ENCODE measurements around the gene F2. TPM values are rescaled to one million over a fixed set of nuclear protein-coding genes. Genes with fewer than 3 reads are reported as not detected.

Gene F2
- total RNA-seq, 1 experiment from 2014 or later = 0.47 TPM

- TF ChIP-seq SP1 (IDR thresholded peaks at IDR 0.05; ENCODE audit: low read depth) (no peak), EZH2phosphoT487 (IDR thresholded peaks at IDR 0.05; ENCODE audit: borderline replicate concordance) (no peak), RAD21 (IDR thresholded peaks at IDR 0.05; ENCODE audit: low read depth) (no peak), POLR2AphosphoS5 (IDR thresholded peaks at IDR 0.05; ENCODE audit: low read depth, low read length) (no peak), YY1 (IDR thresholded peaks at IDR 0.05; ENCODE audit: extremely low read depth, insufficient replicate concordance, low read depth, low read length) (no peak)
These were observed 27.0 kb downstream of the F2 start (continued) for GRCh38 chr11:46745995-46746394.

- Histone ChIP-seq H3K4me2 (ENCODE audit: low read length) (no peak overlapping the region), H3K9me2 (ENCODE audit: insufficient read depth) (no peaks in the 10 kb centered on the region), H4K20me1 (ENCODE audit: insufficient read depth) (no peaks in the 10 kb centered on the region), H3K9me3 (ENCODE audit: control insufficient read depth in 1 of 2, insufficient read depth in 1 of 2, low read depth in 1 of 2, low read length in 2 of 2) (no peaks in the 10 kb centered on the region), H2AFZ (ENCODE audit: low read depth, low read length, poor library complexity, severe bottlenecking) (no peak overlapping the region), H3K27me3 (ENCODE audit: insufficient read depth, low read length) (no peaks in the 10 kb centered on the region), H3K9ac (ENCODE audit: low read length) (no peak overlapping the region), H3K4me3 (replicated peaks in 1 of 2; ENCODE audit: low read depth in 1 of 2, low read length in 2 of 2) (no peak overlapping the region), H3K79me2 (ENCODE audit: insufficient read depth, low read length) (no peaks in the 10 kb centered on the region), H3K27ac (ENCODE audit: low read depth, low read length) (no peak overlapping the region), H3K4me1 (ENCODE audit: control insufficient read depth in 1 of 2, insufficient read depth in 2 of 2, low read length in 2 of 2) (no peaks in the 10 kb centered on the region), H3K36me3 (ENCODE audit: control insufficient read depth in 1 of 2, insufficient read depth in 2 of 2, low read length in 2 of 2) (peaks cover 68 to 80% of the 10 kb centered on the region in 2 experiments)
- DNase-seq (ENCODE audit: low read depth, low spot score) (no peak), ATAC-seq (no peak)
- ChIA-PET POLR2A (no interaction called here), CTCF (no interaction called here), RAD21 (ENCODE audit: low non-redundant PET in 1 of 2, low total read pairs in 2 of 2, uncharacterized antibody in 2 of 2, unreplicated experiment in 2 of 2) (no interaction called here)
- TF ChIP-seq, protein P1, sequence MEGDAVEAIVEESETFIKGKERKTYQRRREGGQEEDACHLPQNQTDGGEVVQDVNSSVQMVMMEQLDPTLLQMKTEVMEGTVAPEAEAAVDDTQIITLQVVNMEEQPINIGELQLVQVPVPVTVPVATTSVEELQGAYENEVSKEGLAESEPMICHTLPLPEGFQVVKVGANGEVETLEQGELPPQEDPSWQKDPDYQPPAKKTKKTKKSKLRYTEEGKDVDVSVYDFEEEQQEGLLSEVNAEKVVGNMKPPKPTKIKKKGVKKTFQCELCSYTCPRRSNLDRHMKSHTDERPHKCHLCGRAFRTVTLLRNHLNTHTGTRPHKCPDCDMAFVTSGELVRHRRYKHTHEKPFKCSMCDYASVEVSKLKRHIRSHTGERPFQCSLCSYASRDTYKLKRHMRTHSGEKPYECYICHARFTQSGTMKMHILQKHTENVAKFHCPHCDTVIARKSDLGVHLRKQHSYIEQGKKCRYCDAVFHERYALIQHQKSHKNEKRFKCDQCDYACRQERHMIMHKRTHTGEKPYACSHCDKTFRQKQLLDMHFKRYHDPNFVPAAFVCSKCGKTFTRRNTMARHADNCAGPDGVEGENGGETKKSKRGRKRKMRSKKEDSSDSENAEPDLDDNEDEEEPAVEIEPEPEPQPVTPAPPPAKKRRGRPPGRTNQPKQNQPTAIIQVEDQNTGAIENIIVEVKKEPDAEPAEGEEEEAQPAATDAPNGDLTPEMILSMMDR (IDR thresholded peaks at IDR 0.05 in 2 of 3, conservative IDR thresholded peaks at IDR 0.05 in 1 of 3; ENCODE audit: borderline replicate concordance in 1 of 3, insufficient read depth in 1 of 3, low read depth in 2 of 3, low read length in 2 of 3) = no peak
- TF ChIP-seq REST (IDR thresholded peaks at IDR 0.05; ENCODE audit: low read depth) (no peak), CEBPB (IDR thresholded peaks at IDR 0.05; ENCODE audit: low read depth) (no peak), EGR1 (IDR thresholded peaks at IDR 0.05; ENCODE audit: low read depth) (no peak), SP1 (IDR thresholded peaks at IDR 0.05; ENCODE audit: low read depth) (no peak), ZFX (IDR thresholded peaks at IDR 0.05) (no peak), EZH2phosphoT487 (IDR thresholded peaks at IDR 0.05; ENCODE audit: borderline replicate concordance) (no peak), POLR2A (IDR thresholded peaks at IDR 0.05; ENCODE audit: borderline replicate concordance, extremely low read depth, insufficient read depth, insufficient read length) (no peak)
- BruUV-seq (replicated peaks) = no TSS peak
- intact Hi-C loops (cut with micrococcal nuclease) = no loop called here
These were observed 28.1 kb downstream of the F2 start for GRCh38 chr11:46747150-46747549.
